K562 treated with DMSO at 1 percent for 48 hours (cell line): ENCODE data around the gene MPLKIP. TPM values are rescaled to one million over a fixed set of nuclear protein-coding genes. Genes with fewer than 3 reads are reported as not detected.

Experiments used
- total RNA-seq: library from RNA; unstranded; fragments of 300-600 nt; gene quantifications from 2 replicates; pipeline ENCODE4 v1.2.3, GENCODE V29; 2022; ENCODE audit warnings: low replicate concordance; ENCODE audit errors: extremely low read depth

The MPLKIP gene
- total RNA-seq: not detected in 2 replicates

DNA sequence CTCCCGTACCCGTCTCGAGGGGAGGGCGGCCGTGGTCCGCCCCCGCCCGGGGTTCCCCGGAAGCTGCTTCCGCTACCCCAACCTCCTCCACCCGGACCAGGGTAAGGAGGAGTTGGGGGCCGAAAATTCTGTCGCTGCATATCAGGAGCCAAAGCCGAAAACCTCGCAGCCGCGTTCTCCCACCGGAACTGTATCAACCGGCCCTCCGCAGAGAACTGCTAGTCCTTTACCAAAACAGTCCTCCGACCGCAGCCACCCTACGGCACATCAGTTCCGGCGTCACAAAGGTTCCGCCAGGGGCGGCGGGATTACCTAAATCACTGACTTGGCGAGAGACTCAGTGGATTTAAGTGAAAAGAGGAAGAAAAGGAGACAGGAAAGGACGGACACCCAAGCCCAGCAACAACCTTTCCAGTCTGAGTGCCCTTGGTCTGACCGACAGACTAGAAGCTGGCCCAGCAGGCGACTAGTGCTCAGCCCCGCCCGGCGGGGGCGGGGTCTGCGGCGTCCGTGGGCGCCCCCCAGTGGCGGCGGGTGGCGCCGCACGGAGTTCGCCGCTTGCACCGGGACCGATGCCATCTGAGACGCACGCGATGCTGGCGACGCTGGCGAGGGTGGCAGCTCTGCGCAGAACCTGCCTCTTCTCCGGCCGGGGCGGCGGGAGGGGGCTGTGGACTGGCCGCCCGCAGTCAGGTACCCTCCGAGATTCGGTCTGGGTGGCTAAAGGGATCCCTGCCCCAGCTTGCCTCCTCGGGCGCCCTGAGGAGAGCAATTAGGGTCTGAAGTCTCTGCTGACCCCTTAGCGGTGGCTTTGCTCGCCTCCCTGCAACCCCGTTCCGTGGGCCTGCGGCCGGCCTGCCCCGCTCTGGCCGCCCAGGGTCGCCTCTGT, at the start of gene MPLKIP, which contains the start of gene SUGCT:
MPLKIP (minus strand) TSS at position 195 of the 889 bp plus-strand sequence; CDS start at position 140, 55 bp downstream.
SUGCT (plus strand) TSS at position 578 of the 889 bp plus-strand sequence.

Other genes with a start within 250 kb of the MPLKIP start
- not detected in 2 replicates for gene CDK13, start 184.4 kb downstream of the MPLKIP start, total RNA-seq
- not detected in 2 replicates for gene SUGCT, start 383 bp upstream of the MPLKIP start, total RNA-seq